H1 (cell line): ENCODE measurements around the gene PLA2G4E. TPM values are rescaled to one million over a fixed set of nuclear protein-coding genes. Genes with fewer than 3 reads are reported as not detected.

Source experiments
- CTCF ChIA-PET: fragments of 300-600 bp; sonication (Branson Sonifier 250); formaldehyde crosslinking; loops from one replicate; lab custom pipeline; 2021; ENCODE audit not compliant: partially characterized antibody; lab: Charles Lee
- POLR2A ChIA-PET: fragments of 300-600 bp; sonication (Branson Sonifier 250); formaldehyde crosslinking; loops from one replicate; lab custom pipeline; 2021; ENCODE audit warnings: inconsistent platforms; ENCODE audit not compliant: partially characterized antibody; lab: Charles Lee
- DNase-seq, 2 experiments: peaks; one replicate each; pipeline versions ENCODE4 v3.0.0 to v3.0.0-alpha.2; 2010 to 2022; ENCODE audit warnings: low spot score in 2 of 2, low read depth in 1 of 2, mixed read lengths in 1 of 2
- FAIRE-seq: peaks from 2 replicates; lab custom pipeline; 2011; peaks lifted over from hg19 to GRCh38; lab: Jason Lieb, UNC
- H2AFZ ChIP-seq: 2 replicates; pipeline ENCODE4 v1.8.1; 2012; ENCODE audit warnings: low read length, inconsistent platforms
- H2AK5ac ChIP-seq: 2 replicates; pipeline ENCODE4 v1.6.1; 2013; ENCODE audit warnings: low read depth, low read length
- H2BK120ac ChIP-seq: replicated peaks from 2 replicates; pipeline ENCODE3; 2013; ENCODE audit warnings: low read depth, low read length, inconsistent platforms
- H2BK12ac ChIP-seq: 2 replicates; pipeline ENCODE4 v1.6.1; 2013; ENCODE audit warnings: low read depth, low read length
- H2BK15ac ChIP-seq: 2 replicates; pipeline ENCODE4 v1.6.1; 2013; ENCODE audit warnings: low read length
- H2BK20ac ChIP-seq: 2 replicates; pipeline ENCODE4 v1.6.1; 2013; ENCODE audit warnings: low read length
- H2BK5ac ChIP-seq: 2 replicates; pipeline ENCODE4 v1.6.1; 2013; ENCODE audit warnings: low read depth, low read length
- H3K14ac ChIP-seq: 2 replicates; pipeline ENCODE4 v1.6.1; 2013; ENCODE audit warnings: inconsistent platforms; ENCODE audit not compliant: insufficient read length
- H3K18ac ChIP-seq: 2 replicates; pipeline ENCODE4 v1.6.1; 2013; ENCODE audit warnings: low read length; ENCODE audit errors: extremely low read depth
- H3K23ac ChIP-seq: 2 replicates; pipeline ENCODE4 v1.6.1; 2013; ENCODE audit warnings: inconsistent platforms; ENCODE audit not compliant: insufficient read length
- H3K23me2 ChIP-seq: 2 replicates; pipeline ENCODE4 v1.6.1; 2013; ENCODE audit warnings: low read depth, low read length
- H3K27ac ChIP-seq: 2 replicates; pipeline ENCODE4 v1.6.1; 2011; ENCODE audit warnings: low read depth, low read length, inconsistent platforms
- H3K27me3 ChIP-seq, 4 experiments: replicated peaks in 1 of 4; 1 replicate in 1 of 4; 2 replicates in 3 of 4; pipeline versions ENCODE4 v1.6.1 to v1.8.1; 2011 to 2013; ENCODE audit warnings: low read length in 3 of 4, mild to moderate bottlenecking in 3 of 4, inconsistent platforms in 2 of 4, mixed read lengths in 2 of 4, moderate library complexity in 1 of 4; ENCODE audit not compliant: control insufficient read depth in 3 of 4, insufficient read depth in 3 of 4; ENCODE audit errors: extremely low read depth in 1 of 4
- H3K36me3 ChIP-seq, 4 experiments: 2 replicates each; pipeline versions ENCODE4 v1.6.1 to v1.8.1; 2011 to 2013; ENCODE audit warnings: mild to moderate bottlenecking in 4 of 4, low read length in 3 of 4, moderate library complexity in 2 of 4, control low read depth in 1 of 4, inconsistent platforms in 1 of 4; ENCODE audit not compliant: insufficient read depth in 4 of 4, control insufficient read depth in 2 of 4
- H3K4ac ChIP-seq: replicated peaks from 2 replicates; pipeline ENCODE3; 2013; ENCODE audit warnings: low read length, low read depth, mixed read lengths, inconsistent platforms; ENCODE audit not compliant: insufficient read length
- H3K4me1 ChIP-seq, 4 experiments: replicated peaks in 1 of 4; 1 replicate in 1 of 4; 2 replicates in 3 of 4; pipeline versions ENCODE4 v1.6.1 to v1.8.1; 2011 to 2013; ENCODE audit warnings: low read length in 3 of 4, inconsistent platforms in 2 of 4, mixed read lengths in 1 of 4; ENCODE audit not compliant: insufficient read depth in 4 of 4, control insufficient read depth in 3 of 4
- H3K4me2 ChIP-seq, 2 experiments: 2 replicates each; pipeline versions ENCODE4 v1.6.1 to v1.8.1; 2011 to 2013; ENCODE audit warnings: low read depth in 2 of 2, low read length in 2 of 2, control low read depth in 1 of 2, inconsistent platforms in 1 of 2, mild to moderate bottlenecking in 1 of 2; ENCODE audit not compliant: insufficient read depth in 1 of 2
- H3K4me3 ChIP-seq, 4 experiments: fragments of 200-600, 300-600 bp in 1 of 4; sonication (generic), shearing (Covaris generic), sonication (Bioruptor Twin) in 1 of 4; 2 replicates each; pipeline versions ENCODE4 v1.5.1 to v1.8.1; 2011 to 2016; ENCODE audit warnings: low read length in 4 of 4, low read depth in 3 of 4, control low read depth in 2 of 4, inconsistent platforms in 2 of 4, mild to moderate bottlenecking in 2 of 4, mixed read lengths in 1 of 4, moderate library complexity in 1 of 4; ENCODE audit not compliant: insufficient read depth in 2 of 4; ENCODE audit errors: extremely low read depth in 1 of 4
- H3K56ac ChIP-seq: replicated peaks from 2 replicates; pipeline ENCODE3; 2013; ENCODE audit warnings: low read depth, mild to moderate bottlenecking, mixed read lengths, low read length, inconsistent platforms; ENCODE audit not compliant: insufficient read length
- H3K79me1 ChIP-seq: 2 replicates; pipeline ENCODE4 v1.6.1; 2013; ENCODE audit warnings: low read depth, low read length, control low read depth
- H3K79me2 ChIP-seq, 2 experiments: 2 replicates each; pipeline versions ENCODE4 v1.6.1 to v1.8.1; 2012 to 2013; ENCODE audit warnings: low read length in 2 of 2, mild to moderate bottlenecking in 2 of 2, inconsistent platforms in 1 of 2; ENCODE audit not compliant: insufficient read depth in 2 of 2, control insufficient read depth in 1 of 2
- H3K9ac ChIP-seq, 4 experiments: replicated peaks in 1 of 4; 1 replicate in 1 of 4; 2 replicates in 3 of 4; pipeline versions ENCODE4 v1.6.1 to v1.8.1; 2011 to 2013; ENCODE audit warnings: low read depth in 3 of 4, low read length in 3 of 4, control low read depth in 2 of 4, mild to moderate bottlenecking in 2 of 4, moderate library complexity in 2 of 4, inconsistent platforms in 1 of 4; ENCODE audit errors: extremely low read depth in 1 of 4
- H3K9me3 ChIP-seq, 2 experiments: 2 replicates each; pipeline versions ENCODE4 v1.6.1 to v1.8.1; 2012 to 2013; ENCODE audit warnings: mild to moderate bottlenecking in 2 of 2, moderate library complexity in 2 of 2, control low read depth in 1 of 2, inconsistent platforms in 1 of 2, low read depth in 1 of 2, low read length in 1 of 2, mixed read lengths in 1 of 2; ENCODE audit not compliant: insufficient read depth in 2 of 2
- H4K20me1 ChIP-seq, 2 experiments: replicated peaks in 1 of 2; 2 replicates each; pipeline versions ENCODE3 to v1.8.1; 2011 to 2013; ENCODE audit warnings: inconsistent platforms in 2 of 2, low read length in 2 of 2, mild to moderate bottlenecking in 1 of 2; ENCODE audit not compliant: insufficient read depth in 2 of 2, control insufficient read depth in 1 of 2
- H4K5ac ChIP-seq: 2 replicates; pipeline ENCODE4 v1.6.1; 2013; ENCODE audit warnings: low read length, low read depth, mixed read lengths, inconsistent platforms; ENCODE audit not compliant: insufficient read length
- H4K8ac ChIP-seq: 2 replicates; pipeline ENCODE4 v1.8.0; 2013; ENCODE audit warnings: mild to moderate bottlenecking, moderate library complexity, low read length, inconsistent platforms; ENCODE audit not compliant: insufficient read depth; ENCODE audit errors: extremely low read depth
- H4K91ac ChIP-seq: replicated peaks from 2 replicates; pipeline ENCODE3; 2013; ENCODE audit warnings: low read length, mixed read lengths, inconsistent platforms; ENCODE audit not compliant: insufficient read length
- CEBPB ChIP-seq: IDR thresholded peaks from 2 replicates; pipeline ENCODE4 v1.6.1; 2012; ENCODE audit warnings: low read depth, low read length
- CTBP2 ChIP-seq: IDR thresholded peaks from 2 replicates; pipeline ENCODE4 v1.7.0; 2011; ENCODE audit warnings: borderline replicate concordance, mild to moderate bottlenecking, moderate library complexity, mixed read lengths, low read length; ENCODE audit not compliant: insufficient read depth, insufficient read length
- FOSL1 ChIP-seq: IDR thresholded peaks from 2 replicates; pipeline ENCODE4 v1.6.1; 2011; ENCODE audit warnings: mild to moderate bottlenecking, low read depth, low read length, moderate library complexity; ENCODE audit not compliant: insufficient read depth
- GTF2F1 ChIP-seq: IDR thresholded peaks from 2 replicates; pipeline ENCODE4 v1.6.1; 2012; ENCODE audit warnings: low read depth, low read length, improper control_type of control experiment, borderline replicate concordance
- MAFK ChIP-seq: IDR thresholded peaks from 2 replicates; pipeline ENCODE4 v1.6.1; 2012; ENCODE audit warnings: low read depth, mild to moderate bottlenecking, improper control_type of control experiment, low read length
- NRF1 ChIP-seq: IDR thresholded peaks from 2 replicates; pipeline ENCODE4 v1.6.1; 2011; ENCODE audit warnings: mild to moderate bottlenecking, low read depth, low read length, improper control_type of control experiment
- RFX5 ChIP-seq: IDR thresholded peaks from 2 replicates; pipeline ENCODE4 v1.6.1; 2011; ENCODE audit warnings: low read depth, low read length, improper control_type of control experiment, borderline replicate concordance
- RXRA ChIP-seq: IDR thresholded peaks from 2 replicates; pipeline ENCODE4 v1.6.1; 2011; ENCODE audit warnings: low read depth, mild to moderate bottlenecking, low read length, moderate library complexity; ENCODE audit not compliant: insufficient read depth
- TCF12 ChIP-seq: IDR thresholded peaks from 2 replicates; pipeline ENCODE4 v1.6.1; 2011; ENCODE audit warnings: low read depth, mild to moderate bottlenecking, low read length
- WGBS, 2 experiments: shearing (Covaris generic) in 1 of 2; methylation state at CpG; one replicate each; pipeline versions ENCODE4 v1.1.6 to v1.1.7; 2013 to 2015; ENCODE audit warnings: low lambda C conversion rate in 2 of 2, mixed read lengths in 2 of 2, inconsistent platforms in 1 of 2, low coverage in 1 of 2, missing lambda C conversion rate in 1 of 2; ENCODE audit not compliant: insufficient replicate concordance in 2 of 2, insufficient coverage in 1 of 2, insufficient read length in 1 of 2; ENCODE audit errors: extremely low coverage in 1 of 2, missing lambda C conversion rate in 1 of 2; 5-methylcytosine and 5-hydroxymethylcytosine counted together
- polyA plus RNA-seq, 7 experiments: library from polyadenylated mRNA; depleted of rRNA in 3 of 7; stranded (reverse) in 5 of 7; unstranded in 2 of 7; fragments of >200 nt in 5 of 7; fragments of 200-250 nt in 2 of 7; gene quantifications; 1 replicate in 5 of 7; 2 replicates in 1 of 7; 4 replicates in 1 of 7; pipeline versions ENCODE4 v1.2.1 to v1.2.3, GENCODE V29; 2011 to 2013; ENCODE audit warnings: missing spikeins in 2 of 7, mixed read lengths in 2 of 7
- total RNA-seq: library from RNA; stranded (reverse); fragmentation: NEBNext Ultra II Directional; extraction: Animal tissue kit (Norgen Biotek cat#: 25700); gene quantifications from 2 replicates; pipeline ENCODE4 v1.2.1, GENCODE V29; 2021
- TF ChIP-seq, protein P1 (sequence below): IDR thresholded peaks from 2 replicates; pipeline ENCODE4 v1.6.1; 2012; ENCODE audit warnings: inconsistent platforms

The PLA2G4E gene
- total and polyA plus RNA-seq, 2 of the 8 experiments (the other 6 are each of a cell fraction or from before 2014, with no cell fraction given), result 0.03 TPM; not detected in 1

GRCh38 chr15:42053010-42053409 lies 32.2 kb upstream of the PLA2G4E start:
- Histone ChIP-seq H2BK20ac (no peak overlapping the region), H2AK5ac (no peak overlapping the region), H3K56ac (no peak overlapping the region), H2BK15ac (no peak overlapping the region), H2BK12ac (no peak overlapping the region), H3K14ac (no peak overlapping the region), H3K27me3 (no peaks in the 10 kb centered on the region; a peak in 1 of 7 replicates), H3K4me3 (no peak overlapping the region), H3K4ac (no peak overlapping the region), H2BK5ac (no peak overlapping the region), H3K4me2 (no peak overlapping the region), H2AFZ (no peak overlapping the region), H3K23ac (no peak overlapping the region), H2BK120ac (no peak overlapping the region), H3K9me3 (no peaks in the 10 kb centered on the region), H3K4me1 (peaks cover 0 to 6% (median 3%) of the 10 kb centered on the region in 4 experiments; a peak in 5 of 7 replicates), H4K91ac (no peak overlapping the region), H4K8ac (peak overlapping the region; percentile 85; the same call in 1 of the 2 replicates), H3K27ac (no peak overlapping the region), H4K5ac (no peak overlapping the region), H3K18ac (no peak overlapping the region), H3K79me2 (no peaks in the 10 kb centered on the region), H3K23me2 (no peaks in the 10 kb centered on the region), H4K20me1 (no peaks in the 10 kb centered on the region), H3K9ac (no peak overlapping the region), H3K79me1 (no peaks in the 10 kb centered on the region), H3K36me3 (no peaks in the 10 kb centered on the region)
- no peak for FAIRE-seq
- ChIA-PET CTCF (interaction anchor here (0.8 to 8.8 kb wide), 7 partner anchors 10 to 120 kb away, joined by 3 to 185 read pairs (median 7); no protein-coding TSS in a partner anchor), POLR2A (interaction anchor here (0.8 kb wide), 1 partner anchor 82 kb away, joined by 3 read pairs; no protein-coding TSS in a partner anchor)
- DNase-seq, result peak in 1 of 2 experiments; percentile 35
- WGBS, 2 experiments, result 84% methylated on average over 4 of the region's 4 CpGs; no CpG with 5 or more reads in 1 of the 2 experiments
- no peak for TF ChIP-seq MAFK
- no peak for TF ChIP-seq NRF1
- no peak for TF ChIP-seq GTF2F1
- no peak for TF ChIP-seq RFX5
- no peak for TF ChIP-seq CEBPB
- TF ChIP-seq, protein P1, sequence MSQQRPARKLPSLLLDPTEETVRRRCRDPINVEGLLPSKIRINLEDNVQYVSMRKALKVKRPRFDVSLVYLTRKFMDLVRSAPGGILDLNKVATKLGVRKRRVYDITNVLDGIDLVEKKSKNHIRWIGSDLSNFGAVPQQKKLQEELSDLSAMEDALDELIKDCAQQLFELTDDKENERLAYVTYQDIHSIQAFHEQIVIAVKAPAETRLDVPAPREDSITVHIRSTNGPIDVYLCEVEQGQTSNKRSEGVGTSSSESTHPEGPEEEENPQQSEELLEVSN, result no peak
- no peak for TF ChIP-seq CTBP2
- TF ChIP-seq FOSL1, result no peak
- TF ChIP-seq RXRA, result no peak
- TF ChIP-seq TCF12, result no peak
